NB4 (cell line): Measurements from ENCODE around the gene CYB561.

ENCODE experiments used
- DNase-seq: peaks from one replicate; pipeline ENCODE4 v3.0.0; 2010; ENCODE audit warnings: low read depth
- H3K4me3 ChIP-seq: one replicate; pipeline ENCODE4 v1.5.1; 2011; ENCODE audit warnings: mild to moderate bottlenecking, low read depth, low read length, moderate library complexity
- CTCF ChIP-seq: IDR thresholded peaks from one replicate; pipeline ENCODE4 v1.5.1; 2012; ENCODE audit warnings: low read depth, low read length
- MAX ChIP-seq: IDR thresholded peaks from 2 replicates; pipeline ENCODE4 v1.6.1; 2011; ENCODE audit warnings: low read depth, low read length
- MYC ChIP-seq: IDR thresholded peaks from 2 replicates; pipeline ENCODE4 v1.6.1; 2011; ENCODE audit warnings: low read depth, low read length
- POLR2A ChIP-seq: IDR thresholded peaks from 2 replicates; pipeline ENCODE4 v1.6.1; 2011; ENCODE audit warnings: mild to moderate bottlenecking; ENCODE audit not compliant: insufficient read length; ENCODE audit errors: extremely low read depth

CYB561 gene

GRCh38 chr17:63491977-63492618, 46.0 kb upstream of the CYB561 start:
- H3K4me3 ChIP-seq: no peak overlapping the region
- TF ChIP-seq MAX (no peak), CTCF (no peak), POLR2A (no peak), MYC (no peak)
- no peak for DNase-seq

GRCh38 chr17:63491413-63491812, 45.3 kb upstream of the CYB561 start:
- no peak for DNase-seq
- no peak overlapping the region for H3K4me3 ChIP-seq
- TF ChIP-seq MYC: no peak
- no peak for TF ChIP-seq MAX
- TF ChIP-seq CTCF: no peak
- no peak for TF ChIP-seq POLR2A

- DNase-seq: no peak
- no peak for TF ChIP-seq CTCF
- TF ChIP-seq MAX: no peak
- TF ChIP-seq MYC: no peak
- TF ChIP-seq POLR2A: no peak
- no peak overlapping the region for H3K4me3 ChIP-seq
Observed at GRCh38 chr17:63490858-63491400, 44.8 kb upstream of the CYB561 start.

- DNase-seq: no peak
- TF ChIP-seq MAX: no peak
- TF ChIP-seq MYC: no peak
- no peak for TF ChIP-seq POLR2A
- TF ChIP-seq CTCF: no peak
- no peak overlapping the region for H3K4me3 ChIP-seq
Observed at GRCh38 chr17:63490329-63490728, 44.2 kb upstream of the CYB561 start.

GRCh38 chr17:63489291-63489690, 43.2 kb upstream of the CYB561 start:
- no peak for DNase-seq
- no peak overlapping the region for H3K4me3 ChIP-seq
- TF ChIP-seq MYC (no peak), MAX (no peak), CTCF (no peak), POLR2A (no peak)

GRCh38 chr17:63488851-63489250, 42.7 kb upstream of the CYB561 start:
- DNase-seq: no peak
- TF ChIP-seq CTCF: no peak
- no peak for TF ChIP-seq MAX
- no peak for TF ChIP-seq POLR2A
- no peak for TF ChIP-seq MYC

More at GRCh38 chr17:63488851-63489250, 42.7 kb upstream of the CYB561 start:
- no peak overlapping the region for H3K4me3 ChIP-seq
